HepG2 (cell line): ENCODE measurements around the gene ELL. TPM values are rescaled to one million over a fixed set of nuclear protein-coding genes. Genes with fewer than 3 reads are reported as not detected.
A peak's percentile ranks its signal among the peaks of the same experiment; 100 is the strongest.

Experiments used
- ATAC-seq: fragments of 200-7000 bp; cut with Tn5 transposase; 3 replicates; pipeline ENCODE4 v1.9.1; 2020; ENCODE audit warnings: mild to moderate bottlenecking, moderate library complexity
- BruUV-seq: library from RNA; stranded (reverse); fragments of 400-500 nt; replicated peaks from 2 replicates; lab custom pipeline; 2021; lab: Mats Ljungman, UMichigan
- CTCF ChIA-PET: fragments of 300-600 bp; formaldehyde crosslinking; extraction: SDS; loops from one replicate; lab custom pipeline; 2021; ENCODE audit warnings: low total read pairs, inconsistent platforms, low intra/inter-chr PET ratio; lab: Yijun Ruan, JAX
- POLR2A ChIA-PET: fragments of 350-600 bp; sonication (Branson Sonifier 250); formaldehyde crosslinking; loops from one replicate; lab custom pipeline; 2020; ENCODE audit warnings: antibody characterized with exemption, inconsistent platforms; lab: Yijun Ruan, JAX
- DNase-seq: peaks from one replicate; pipeline ENCODE4 v3.0.0-alpha.2; 2015; ENCODE audit warnings: low spot score
- FAIRE-seq: peaks from 3 replicates; lab custom pipeline; 2011; peaks lifted over from hg19 to GRCh38; lab: Jason Lieb, UNC
- H2AFZ ChIP-seq: one replicate; pipeline ENCODE4 v1.6.1; 2011; ENCODE audit warnings: low read length, inconsistent platforms
- H3K27ac ChIP-seq: fragments of 300-600 bp; 3 replicates; pipeline ENCODE4 v1.8.0; 2011; ENCODE audit warnings: mixed run types, mild to moderate bottlenecking, mixed read lengths, low read length, inconsistent platforms; ENCODE audit not compliant: insufficient read depth; ENCODE audit errors: extremely low read length
- H3K27me3 ChIP-seq, 2 experiments: fragments of 200-600 bp in 1 of 2; 2 replicates in 1 of 2; 3 replicates in 1 of 2; pipeline versions ENCODE4 v1.6.0 to v1.8.0; 2011; ENCODE audit warnings: low read length in 2 of 2, mild to moderate bottlenecking in 2 of 2, moderate library complexity in 2 of 2, inconsistent platforms in 1 of 2; ENCODE audit not compliant: insufficient read depth in 2 of 2, control insufficient read depth in 1 of 2
- H3K36me3 ChIP-seq, 2 experiments: fragments of 200-600 bp in 1 of 2; replicated peaks in 1 of 2; 2 replicates in 1 of 2; 3 replicates in 1 of 2; pipeline versions ENCODE4 v1.5.1 to v1.8.0; 2011; ENCODE audit warnings: low read length in 2 of 2, inconsistent platforms in 1 of 2; ENCODE audit not compliant: insufficient read depth in 2 of 2, control insufficient read depth in 1 of 2
- H3K4me1 ChIP-seq: 2 replicates; pipeline ENCODE4 v1.5.1; 2012; ENCODE audit warnings: low read length, inconsistent platforms; ENCODE audit not compliant: insufficient read depth
- H3K4me2 ChIP-seq: 2 replicates; pipeline ENCODE4 v1.6.0; 2011; ENCODE audit warnings: low read depth, low read length, inconsistent platforms
- H3K4me3 ChIP-seq, 3 experiments: fragments of 200-600 bp in 1 of 3; sonication (generic), shearing (Covaris generic) in 1 of 3; replicated peaks in 1 of 3; 2 replicates each; pipeline ENCODE4 v1.5.1; 2011 to 2016; ENCODE audit warnings: low read length in 3 of 3, inconsistent platforms in 2 of 3, low read depth in 2 of 3, mild to moderate bottlenecking in 2 of 3, control low read depth in 1 of 3, mixed read lengths in 1 of 3; ENCODE audit not compliant: insufficient read depth in 1 of 3
- H3K79me2 ChIP-seq: one replicate; pipeline ENCODE4 v1.6.1; 2011; ENCODE audit warnings: low read length, inconsistent platforms; ENCODE audit not compliant: insufficient read depth
- H3K9ac ChIP-seq: 2 replicates; pipeline ENCODE4 v1.6.0; 2011; ENCODE audit warnings: mild to moderate bottlenecking, low read depth, low read length, inconsistent platforms; ENCODE audit not compliant: insufficient read depth
- H3K9me3 ChIP-seq: 2 replicates; pipeline ENCODE4 v1.5.1; 2012; ENCODE audit warnings: mild to moderate bottlenecking, low read length
- H4K20me1 ChIP-seq: 2 replicates; pipeline ENCODE4 v1.6.0; 2011; ENCODE audit warnings: inconsistent platforms, mild to moderate bottlenecking, low read length, moderate library complexity; ENCODE audit not compliant: insufficient read depth
- AGO2 ChIP-seq: fragments of 200-400 bp; formaldehyde crosslinking; optimal IDR thresholded peaks from 2 replicates; pipeline ENCODE3; 2017; ENCODE audit warnings: mild to moderate bottlenecking, low read depth, low read length, moderate library complexity
- MEIS1 ChIP-seq: sonication (generic); formaldehyde crosslinking; IDR thresholded peaks from 2 replicates; pipeline ENCODE4 v1.9.0; 2021; ENCODE audit warnings: mild to moderate bottlenecking, missing genetic modification reagents, moderate library complexity, borderline replicate concordance
- NFE2L2 ChIP-seq: fragments of 150-350 bp; IDR thresholded peaks from 2 replicates; pipeline ENCODE4 v1.6.1; 2014; ENCODE audit warnings: low read length
- XRCC5 ChIP-seq: fragments of 200-400 bp; formaldehyde crosslinking; optimal IDR thresholded peaks from 2 replicates; pipeline ENCODE3; 2017; ENCODE audit warnings: mild to moderate bottlenecking, low read length
- ZMYM4 ChIP-seq: sonication (generic); formaldehyde crosslinking; IDR thresholded peaks from 2 replicates; pipeline ENCODE4 v1.8.1; 2023; ENCODE audit warnings: mild to moderate bottlenecking, missing genetic modification reagents
- ZNF431 ChIP-seq: sonication (generic); formaldehyde crosslinking; IDR thresholded peaks from 2 replicates; pipeline ENCODE4 v1.9.0; 2022; ENCODE audit warnings: missing genetic modification reagents, low read depth, mild to moderate bottlenecking, borderline replicate concordance
- ZNF605 ChIP-seq: sonication (generic); formaldehyde crosslinking; IDR thresholded peaks from 2 replicates; pipeline ENCODE4 v1.8.0; 2022; ENCODE audit warnings: mild to moderate bottlenecking, missing genetic modification reagents
- ZNF629 ChIP-seq: sonication (generic); formaldehyde crosslinking; conservative IDR thresholded peaks from 2 replicates; pipeline ENCODE4 v1.5.0; 2020; ENCODE audit warnings: missing genetic modification reagents
- ZNF737 ChIP-seq: sonication (generic); formaldehyde crosslinking; IDR thresholded peaks from 2 replicates; pipeline ENCODE4 v1.5.0; 2020; ENCODE audit warnings: missing genetic modification reagents, mild to moderate bottlenecking, borderline replicate concordance
- WGBS: methylation state at CpG from one replicate; pipeline ENCODE4 v1.1.6; 2017; ENCODE audit warnings: low lambda C conversion rate; 5-methylcytosine and 5-hydroxymethylcytosine counted together
- in situ Hi-C: cut with HindIII; loops from 2 replicates; pipeline ENCODE4 v1.10.0; 2017; ENCODE audit warnings: low pct_unique_long_range_greater_than_20kb; ENCODE audit not compliant: extremely low pct_ligation_motif_present
- intact Hi-C: fragments of 100-400 bp; cut with micrococcal nuclease; formaldehyde crosslinking; loops from one replicate; pipeline ENCODE4 v1.10.0; 2022; ENCODE audit not compliant: unreplicated experiment
- polyA plus RNA-seq, 8 experiments: library from polyadenylated mRNA; depleted of rRNA in 3 of 8; stranded (reverse) in 7 of 8; unstranded in 1 of 8; fragments of >200 nt; fragmentation: Illumina TruSeq in 4 of 8; extraction: Trizol in 4 of 8; gene quantifications; 2 replicates each; pipeline versions ENCODE4 v1.2.1 to v1.2.3, GENCODE V29; 2011 to 2016; ENCODE audit warnings: low read depth in 4 of 8, missing spikeins in 1 of 8, mixed read lengths in 1 of 8; ENCODE audit not compliant: insufficient read depth in 1 of 8
- total RNA-seq, 5 experiments: library from RNA; depleted of rRNA; stranded (reverse); fragments of >200 nt; fragmentation: Illumina TruSeq; extraction: Trizol; gene quantifications; 2 replicates each; pipeline ENCODE4 v1.2.3, GENCODE V29; 2016; ENCODE audit warnings: low read depth in 1 of 5
- TF ChIP-seq, protein P1 (sequence below): conservative IDR thresholded peaks from 2 replicates; pipeline ENCODE4 v1.6.1; 2018; ENCODE audit warnings: missing genetic modification reagents

ELL gene
- total and polyA plus RNA-seq, 2 of the 13 experiments (the other 11 are each of a cell fraction or from before 2014, with no cell fraction given) = 3.7 to 5.4 TPM

DNA sequence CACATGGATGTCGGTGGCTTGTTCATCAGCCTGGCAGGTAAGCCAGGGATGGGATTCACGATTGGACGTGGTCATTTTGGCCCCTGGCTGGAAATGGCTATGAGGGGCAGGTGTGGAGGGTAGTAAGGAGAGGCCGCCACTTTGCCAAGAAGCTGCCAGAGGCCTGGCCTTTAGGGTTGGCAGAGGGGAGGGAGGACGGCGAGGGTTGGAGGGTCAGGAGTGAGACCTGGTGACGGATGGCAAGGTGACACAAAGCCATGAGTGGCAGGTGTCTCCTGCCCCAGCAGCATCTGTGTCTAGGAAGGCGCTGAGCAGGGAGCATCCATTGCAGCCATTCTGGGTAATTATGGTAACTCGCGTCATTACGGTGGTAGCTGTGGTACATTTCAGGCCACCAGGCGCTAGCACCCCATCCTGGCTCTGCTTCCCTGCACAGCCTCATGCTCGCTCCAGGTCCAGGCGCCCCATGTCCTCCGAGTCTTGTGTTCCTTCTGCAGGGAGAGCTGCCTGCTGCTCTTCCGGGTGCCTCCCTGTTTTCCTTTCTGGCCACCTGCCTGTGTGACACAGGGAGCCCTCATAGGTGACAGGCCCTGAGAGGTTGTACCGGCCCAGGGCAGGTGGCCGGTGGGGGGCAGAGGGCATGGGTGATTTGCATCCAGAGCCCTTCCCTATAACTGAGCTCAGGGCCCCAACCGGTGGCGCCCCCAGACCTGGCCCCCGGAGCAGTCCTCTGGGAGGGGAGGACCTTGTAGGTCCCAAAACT lies 98.4 kb downstream of the ELL start:
- ChIA-PET POLR2A (no interaction called here), CTCF (no interaction called here)
- FAIRE-seq (no peak), ATAC-seq (no peak), DNase-seq (no peak)
- in situ Hi-C loops = no loop called here
- Histone ChIP-seq H3K79me2 (peaks cover 31% of the 10 kb centered on the region), H3K9me3 (no peaks in the 10 kb centered on the region), H3K4me2 (no peak overlapping the region), H4K20me1 (peaks cover 8% of the 10 kb centered on the region; the same call in 1 of the 2 replicates), H3K4me3 (no peak overlapping the region), H2AFZ (no peak overlapping the region), H3K4me1 (peaks cover 24% of the 10 kb centered on the region), H3K9ac (no peak overlapping the region), H3K36me3 (peaks cover 0 to 3% of the 10 kb centered on the region in 2 experiments; a peak in 1 of 5 replicates), H3K27ac (no peak overlapping the region), H3K27me3 (no peaks in the 10 kb centered on the region)
- intact Hi-C loops = no loop called here
- no TSS peak for BruUV-seq
- 97% methylated on average over 14 of the region's 21 CpGs for WGBS
- TF ChIP-seq AGO2 (peak; percentile 28), MEIS1 (CRISPR knock-in tag) (no peak), ZMYM4 (no peak)

DNA sequence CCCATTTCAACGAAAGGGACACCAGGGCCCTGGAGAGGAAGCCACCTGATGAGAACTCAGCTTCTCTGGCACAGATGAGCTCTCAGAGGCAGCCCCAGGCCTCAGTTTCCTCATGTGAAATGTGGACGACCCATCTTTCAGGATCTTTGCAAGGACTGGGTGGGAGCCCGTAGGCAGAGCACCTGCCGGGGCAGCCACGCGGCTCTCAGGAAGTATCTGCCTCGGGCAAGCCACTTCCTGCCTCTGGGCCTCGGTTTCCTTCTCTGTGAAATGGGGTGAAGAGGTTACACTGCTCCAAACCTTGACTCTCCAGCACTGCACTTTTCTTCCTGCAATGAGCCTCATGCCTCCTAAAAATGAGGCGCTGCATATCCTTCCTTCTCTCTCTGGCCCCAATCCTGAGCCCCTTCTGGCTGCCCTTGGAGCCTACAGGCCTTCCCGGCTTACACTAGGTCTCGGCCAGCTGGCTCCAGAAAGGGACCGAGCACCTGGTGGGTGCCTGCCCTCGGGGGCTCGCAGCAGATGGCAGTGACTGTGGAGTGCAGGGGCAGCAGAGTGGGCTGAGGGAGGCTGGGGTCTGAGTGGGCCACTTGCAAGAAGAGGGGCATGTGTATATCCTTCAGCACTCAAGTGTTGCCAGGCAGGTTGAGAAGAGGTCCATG lies 99.2 kb downstream of the ELL start:
- ChIA-PET CTCF (no interaction called here), POLR2A (no interaction called here)
- Histone ChIP-seq H3K79me2 (peaks cover 31% of the 10 kb centered on the region), H3K27ac (no peak overlapping the region), H3K4me3 (no peak overlapping the region), H3K4me2 (no peak overlapping the region), H2AFZ (no peak overlapping the region), H3K9me3 (no peaks in the 10 kb centered on the region), H3K27me3 (no peaks in the 10 kb centered on the region), H3K9ac (no peak overlapping the region), H3K36me3 (0 out of 5 replicates have a peak, but pooled peaks cover 0 to 3% of the 10 kb centered on the region in 2 experiments), H3K4me1 (peaks cover 32% of the 10 kb centered on the region), H4K20me1 (peaks cover 8% of the 10 kb centered on the region; the same call in 1 of the 2 replicates)
- DNase-seq (no peak), ATAC-seq (no peak), FAIRE-seq (no peak)
- TF ChIP-seq ZNF629 (CRISPR knock-in tag) = peak; percentile 83
- no peak for TF ChIP-seq ZNF605 (CRISPR knock-in tag)
- TF ChIP-seq ZNF737 (CRISPR knock-in tag) = no peak
- no peak for TF ChIP-seq XRCC5
- TF ChIP-seq NFE2L2 = no peak
- TF ChIP-seq ZNF431 = no peak
- TF ChIP-seq, protein P1, sequence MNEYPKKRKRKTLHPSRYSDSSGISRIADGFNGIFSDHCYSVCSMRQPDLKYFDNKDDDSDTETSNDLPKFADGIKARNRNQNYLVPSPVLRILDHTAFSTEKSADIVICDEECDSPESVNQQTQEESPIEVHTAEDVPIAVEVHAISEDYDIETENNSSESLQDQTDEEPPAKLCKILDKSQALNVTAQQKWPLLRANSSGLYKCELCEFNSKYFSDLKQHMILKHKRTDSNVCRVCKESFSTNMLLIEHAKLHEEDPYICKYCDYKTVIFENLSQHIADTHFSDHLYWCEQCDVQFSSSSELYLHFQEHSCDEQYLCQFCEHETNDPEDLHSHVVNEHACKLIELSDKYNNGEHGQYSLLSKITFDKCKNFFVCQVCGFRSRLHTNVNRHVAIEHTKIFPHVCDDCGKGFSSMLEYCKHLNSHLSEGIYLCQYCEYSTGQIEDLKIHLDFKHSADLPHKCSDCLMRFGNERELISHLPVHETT (CRISPR knock-in tag) = no peak
- 95% methylated on average over 8 of the region's 14 CpGs for WGBS
- in situ Hi-C loops = no loop called here
- intact Hi-C loops = no loop called here
- BruUV-seq = no TSS peak
